HL-60/S4 treated with phorbol 12-myristate 13-acetate at 8.2 ng/mL for 4 days and 3 days (cell line): ENCODE data around the gene TIPARP.
"Not testable (repeated sequence)": the region's sequence is repeated elsewhere in the genome, so short reads cannot be mapped to it uniquely, and the experiment has no call there.

Experiments used
- in situ Hi-C: fragments of 300-500 bp; cut with MboI; formaldehyde crosslinking; loops from 2 replicates; pipeline ENCODE4 v1.15.0; 2022; ENCODE audit warnings: low sequenced_read_pairs

TIPARP gene

DNA sequence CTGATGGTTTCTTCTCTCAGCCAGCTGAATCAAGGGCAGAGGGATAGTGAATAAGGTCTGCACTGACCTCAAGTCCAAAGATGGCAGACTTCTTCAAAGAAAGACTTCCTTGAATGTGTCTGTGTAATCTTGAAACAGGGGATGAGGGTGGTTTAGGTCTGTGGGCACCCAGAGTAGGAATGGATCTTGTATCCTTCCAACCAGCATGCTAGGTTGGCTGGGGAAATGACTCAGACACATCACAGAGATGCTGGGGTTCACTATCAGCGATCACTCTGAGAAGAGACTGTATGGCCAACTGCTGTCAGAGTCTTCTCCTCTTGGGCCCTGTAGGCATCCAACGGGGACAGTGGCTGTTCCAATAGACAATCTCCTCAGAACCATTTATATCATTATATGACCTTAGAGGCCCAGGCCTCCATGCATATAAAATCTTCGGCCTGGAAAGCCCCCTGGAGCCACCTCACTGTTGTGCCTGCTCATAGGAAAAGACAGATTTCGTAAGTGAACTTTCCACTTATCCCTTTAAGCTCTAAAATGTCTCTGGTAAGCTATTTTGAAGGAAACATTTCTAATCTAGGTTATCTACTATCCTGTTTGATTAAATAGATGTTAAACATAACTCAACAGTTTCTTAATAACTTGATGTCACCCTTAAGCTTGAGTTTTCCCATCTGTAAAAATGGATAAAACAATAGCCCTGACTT is 58.5 kb downstream of the TIPARP start:
- in situ Hi-C loops, result no loop called here

DNA sequence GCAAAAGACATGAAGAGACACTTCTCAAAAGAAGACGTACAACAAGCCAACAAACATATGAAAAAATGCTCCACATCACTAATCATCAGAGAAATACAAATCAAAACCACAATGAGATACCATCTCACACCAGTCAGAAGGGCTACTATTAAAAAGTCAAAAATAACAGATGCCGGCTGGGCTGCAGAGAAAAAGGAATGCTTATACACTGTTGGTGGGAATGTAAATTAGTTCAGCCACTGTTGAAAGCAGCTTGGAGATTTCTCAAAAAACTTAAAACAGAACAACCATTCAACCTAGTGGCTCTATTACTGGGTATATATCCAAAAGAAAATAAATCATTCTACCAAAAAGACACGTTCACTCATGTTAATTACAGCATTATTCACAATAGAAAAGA is 60.3 kb downstream of the TIPARP start:
- in situ Hi-C loops, result not testable (repeated sequence)

GRCh38 chr3:156735471-156735870 is 61.1 kb downstream of the TIPARP start:
- in situ Hi-C loops, result no loop called here

- in situ Hi-C loops, result not testable (repeated sequence)
Measured at GRCh38 chr3:156737049-156737448, 62.7 kb downstream of the TIPARP start.

DNA sequence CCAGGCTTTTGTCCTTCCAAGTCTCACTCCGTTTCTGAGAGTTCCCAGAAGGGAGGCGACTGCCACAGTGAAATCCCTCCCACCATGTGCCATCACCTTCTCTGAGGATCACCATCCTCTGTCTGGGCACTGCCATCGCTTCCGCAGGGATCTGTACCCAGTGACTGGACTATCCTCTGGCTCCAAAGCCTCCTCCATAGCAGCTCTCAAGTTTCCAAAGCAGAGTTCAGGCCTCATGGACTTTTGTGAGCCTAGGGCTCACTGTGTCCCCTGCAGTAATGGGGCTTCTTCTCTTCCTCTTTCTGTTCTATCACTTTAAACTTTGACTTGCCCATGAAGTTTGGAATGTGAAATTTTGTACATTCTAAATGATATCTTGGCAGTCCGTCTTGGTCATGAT is 63.9 kb downstream of the TIPARP start:
- in situ Hi-C loops, result no loop called here

DNA sequence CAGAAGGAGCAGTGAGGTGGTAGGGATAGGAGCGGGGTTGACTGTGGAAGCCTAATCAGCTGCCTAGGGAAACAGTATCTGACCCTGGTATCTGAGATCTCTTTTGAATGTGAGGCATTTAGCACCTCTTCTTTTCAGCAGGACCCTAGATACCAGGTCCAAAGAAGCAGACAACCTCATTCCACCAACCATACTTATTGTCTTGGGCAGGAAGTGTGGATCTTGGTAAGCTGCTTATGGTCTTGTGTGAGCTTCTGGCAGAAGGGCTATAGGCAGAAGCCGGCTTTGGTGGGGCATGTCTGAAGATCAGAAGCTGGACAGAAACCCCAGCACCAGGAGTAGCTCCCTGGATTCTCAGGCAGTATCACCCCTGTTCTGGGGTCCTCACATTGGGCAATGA is 65.6 kb downstream of the TIPARP start:
- in situ Hi-C loops, result no loop called here

DNA sequence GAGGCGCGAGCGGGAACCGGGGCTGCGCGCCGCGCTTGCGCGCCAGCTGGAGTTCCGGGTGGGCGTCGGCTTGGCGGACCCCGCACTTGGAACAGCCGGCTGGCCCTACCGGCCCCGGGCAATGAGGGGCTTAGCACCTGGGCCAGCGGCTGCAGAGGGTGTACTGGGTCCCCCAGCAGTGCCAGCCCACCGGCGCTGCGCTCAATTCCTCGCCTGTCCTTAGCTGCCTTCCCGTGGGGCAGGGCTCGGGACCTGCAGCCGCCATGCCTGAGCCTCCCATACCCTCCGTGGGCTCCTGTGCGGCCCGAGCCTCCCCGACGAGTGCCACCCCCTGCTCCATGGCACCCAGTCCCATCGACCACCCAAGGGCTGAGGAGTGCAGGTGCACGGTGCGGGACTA is 66.2 kb downstream of the TIPARP start:
- in situ Hi-C loops, result not testable (repeated sequence)

DNA sequence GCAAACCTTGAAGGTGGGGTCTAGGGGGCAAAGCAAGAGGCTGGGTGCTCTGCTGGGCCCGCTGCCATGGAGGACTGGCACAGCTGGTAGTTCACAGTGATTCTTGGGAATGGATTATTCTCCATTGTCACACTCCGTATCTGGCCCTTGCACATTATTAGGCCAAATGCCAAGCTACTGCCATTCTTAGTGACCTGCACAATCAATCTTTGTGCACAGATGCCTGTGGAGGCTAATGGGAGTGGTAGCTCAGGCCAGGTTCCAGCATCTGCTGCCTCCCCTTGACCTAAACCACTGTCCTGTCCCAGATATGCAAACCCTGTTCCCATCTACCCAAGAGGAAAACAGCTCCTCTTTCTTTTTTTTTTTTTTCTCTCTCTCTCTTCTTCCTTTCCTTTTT is 67.5 kb downstream of the TIPARP start:
- in situ Hi-C loops, result no loop called here

- in situ Hi-C loops, result no loop called here
Measured at GRCh38 chr3:156742401-156742800, 68.0 kb downstream of the TIPARP start.

GRCh38 chr3:156743859-156744258 is 69.5 kb downstream of the TIPARP start:
- in situ Hi-C loops, result no loop called here

DNA sequence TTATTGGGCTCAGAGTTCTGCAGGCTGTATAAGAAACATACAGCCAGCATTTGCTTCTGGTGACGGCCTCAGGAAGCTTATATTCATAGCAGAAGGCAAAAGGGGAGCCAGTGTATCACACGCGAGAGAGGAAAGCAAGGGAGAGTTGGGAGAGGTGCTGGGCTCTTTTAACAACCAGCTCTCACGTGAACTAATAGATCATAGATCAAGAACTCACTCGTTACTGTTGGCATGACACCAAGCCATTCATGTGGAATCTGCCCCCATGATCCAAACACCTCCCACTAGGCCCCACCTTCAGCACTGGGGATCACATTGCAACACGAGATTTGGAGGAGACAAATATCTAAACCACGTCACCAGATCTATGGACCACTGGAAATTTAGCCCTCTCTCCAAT is 70.2 kb downstream of the TIPARP start:
- in situ Hi-C loops, result no loop called here

DNA sequence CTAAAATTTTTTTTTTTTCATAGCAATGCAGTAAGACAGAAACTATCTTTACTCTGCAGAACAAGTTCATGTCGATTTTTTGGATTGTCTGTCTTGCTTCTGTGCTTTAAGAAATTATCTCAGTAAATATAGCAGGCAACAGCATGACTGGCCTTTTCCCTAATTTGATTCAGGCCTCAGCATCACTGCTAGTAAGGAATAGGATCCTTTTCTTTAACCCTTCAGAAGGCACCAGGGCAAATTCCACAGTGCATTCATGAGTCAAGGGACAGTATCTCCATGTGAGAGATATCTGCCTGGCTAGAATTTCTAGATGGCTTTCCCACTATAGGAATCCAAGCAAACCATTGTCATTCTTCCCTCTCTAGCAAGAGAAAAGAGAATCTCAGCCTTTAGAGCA is 71.4 kb downstream of the TIPARP start:
- in situ Hi-C loops, result no loop called here

- in situ Hi-C loops, result no loop called here
Measured at GRCh38 chr3:156747046-156747445, 72.7 kb downstream of the TIPARP start.

DNA sequence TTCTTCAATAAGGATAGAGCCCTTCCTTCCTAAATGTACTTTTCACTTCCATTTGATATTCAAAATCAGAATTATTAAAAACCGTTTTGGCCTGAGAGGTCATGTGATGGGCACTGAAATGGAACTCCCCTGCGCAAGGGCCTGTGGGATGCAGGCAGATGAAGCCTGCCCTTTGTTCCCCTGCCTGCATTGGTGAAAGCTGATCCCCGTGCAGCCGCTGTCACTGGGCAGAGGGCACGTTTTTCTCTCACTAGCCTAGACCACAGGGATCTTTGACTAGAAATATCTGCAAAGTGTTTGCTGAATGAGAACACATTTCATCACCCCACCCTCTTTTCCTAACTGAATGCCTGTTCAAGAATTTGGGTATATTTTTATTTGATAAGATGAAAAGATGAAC is 74.9 kb downstream of the TIPARP start:
- in situ Hi-C loops, result no loop called here

- in situ Hi-C loops, result no loop called here
Measured at GRCh38 chr3:156750191-156750873, 75.9 kb downstream of the TIPARP start.

GRCh38 chr3:156750874-156751245 is 76.5 kb downstream of the TIPARP start:
- in situ Hi-C loops, result no loop called here

- in situ Hi-C loops, result no loop called here
Measured at GRCh38 chr3:156751461-156752025, 77.2 kb downstream of the TIPARP start.
